GM12865 (cell line): ENCODE data around the gene KCNK7.
A peak's percentile ranks its signal among the peaks of the same experiment; 100 is the strongest.

Experiments used
- DNase-seq: peaks from one replicate; pipeline ENCODE4 v3.0.0; 2010; ENCODE audit warnings: low read depth
- H3K4me3 ChIP-seq: 2 replicates; pipeline ENCODE4 v1.5.1; 2011; ENCODE audit warnings: mild to moderate bottlenecking, low read depth, low read length, control low read depth
- TF ChIP-seq, protein P1 (sequence below): IDR thresholded peaks from 2 replicates; pipeline ENCODE4 v1.5.1; 2011; ENCODE audit warnings: low read length, control low read depth, low read depth, inconsistent platforms; ENCODE audit not compliant: insufficient read depth; ENCODE audit errors: missing control alignments

KCNK7 gene

DNA sequence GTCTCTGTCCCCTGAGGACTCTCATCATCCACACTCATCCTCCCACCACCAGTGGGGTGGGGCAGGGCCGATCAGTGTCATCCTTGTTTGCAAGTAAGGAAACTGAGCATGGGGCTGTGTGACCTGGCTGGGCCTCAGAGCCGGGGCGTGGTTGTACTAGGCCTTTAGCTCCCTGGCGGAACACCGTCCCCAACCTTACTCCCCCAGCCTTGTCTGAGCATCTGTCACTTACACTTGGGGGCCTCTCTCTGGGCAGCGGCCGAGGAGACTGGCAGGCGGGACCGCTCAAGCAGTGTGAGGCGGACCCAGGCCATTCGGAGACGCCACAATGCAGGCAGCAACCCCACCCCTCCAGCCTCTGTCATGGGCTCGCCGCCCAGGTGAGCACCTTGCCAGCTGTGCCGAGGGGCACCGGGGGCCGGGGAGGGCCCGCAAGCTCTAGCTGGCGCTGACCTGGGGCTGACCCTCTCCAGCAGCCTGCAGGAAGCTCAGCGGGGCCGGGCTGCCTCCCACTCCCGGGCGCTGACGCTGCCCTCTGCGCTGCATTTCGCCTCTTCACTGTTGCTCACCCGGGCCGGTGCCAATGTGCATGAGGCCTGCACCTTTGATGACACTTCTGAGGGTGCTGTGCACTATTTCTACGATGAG, 23.8 kb upstream of the KCNK7 start:
- TF ChIP-seq, protein P1, sequence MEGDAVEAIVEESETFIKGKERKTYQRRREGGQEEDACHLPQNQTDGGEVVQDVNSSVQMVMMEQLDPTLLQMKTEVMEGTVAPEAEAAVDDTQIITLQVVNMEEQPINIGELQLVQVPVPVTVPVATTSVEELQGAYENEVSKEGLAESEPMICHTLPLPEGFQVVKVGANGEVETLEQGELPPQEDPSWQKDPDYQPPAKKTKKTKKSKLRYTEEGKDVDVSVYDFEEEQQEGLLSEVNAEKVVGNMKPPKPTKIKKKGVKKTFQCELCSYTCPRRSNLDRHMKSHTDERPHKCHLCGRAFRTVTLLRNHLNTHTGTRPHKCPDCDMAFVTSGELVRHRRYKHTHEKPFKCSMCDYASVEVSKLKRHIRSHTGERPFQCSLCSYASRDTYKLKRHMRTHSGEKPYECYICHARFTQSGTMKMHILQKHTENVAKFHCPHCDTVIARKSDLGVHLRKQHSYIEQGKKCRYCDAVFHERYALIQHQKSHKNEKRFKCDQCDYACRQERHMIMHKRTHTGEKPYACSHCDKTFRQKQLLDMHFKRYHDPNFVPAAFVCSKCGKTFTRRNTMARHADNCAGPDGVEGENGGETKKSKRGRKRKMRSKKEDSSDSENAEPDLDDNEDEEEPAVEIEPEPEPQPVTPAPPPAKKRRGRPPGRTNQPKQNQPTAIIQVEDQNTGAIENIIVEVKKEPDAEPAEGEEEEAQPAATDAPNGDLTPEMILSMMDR, result no peak
- DNase-seq, result no peak
- H3K4me3 ChIP-seq, result no peak overlapping the region

DNA sequence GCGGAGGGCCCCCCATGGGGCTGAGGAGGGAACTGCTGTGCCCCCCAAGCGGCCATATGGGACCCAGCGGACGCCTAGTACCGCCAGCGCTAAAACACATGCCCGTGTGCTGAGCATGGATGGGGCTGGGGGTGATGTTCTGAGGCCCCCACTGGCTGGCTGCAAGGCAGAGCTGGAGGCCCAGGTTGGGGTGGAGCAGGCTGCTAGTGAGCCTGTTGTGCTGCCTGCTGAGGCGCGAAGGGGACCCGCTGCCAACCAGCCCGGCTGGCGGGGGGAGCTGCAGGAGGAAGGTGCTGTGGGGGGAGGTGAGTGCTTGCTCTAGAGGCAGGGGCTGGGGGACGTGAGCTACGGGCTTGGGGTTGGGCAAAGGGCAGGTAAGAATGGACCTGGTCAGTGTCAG, 23.2 kb upstream of the KCNK7 start:
- DNase-seq, result no peak
- TF ChIP-seq, protein P1, result no peak
- H3K4me3 ChIP-seq, result no peak overlapping the region

DNA sequence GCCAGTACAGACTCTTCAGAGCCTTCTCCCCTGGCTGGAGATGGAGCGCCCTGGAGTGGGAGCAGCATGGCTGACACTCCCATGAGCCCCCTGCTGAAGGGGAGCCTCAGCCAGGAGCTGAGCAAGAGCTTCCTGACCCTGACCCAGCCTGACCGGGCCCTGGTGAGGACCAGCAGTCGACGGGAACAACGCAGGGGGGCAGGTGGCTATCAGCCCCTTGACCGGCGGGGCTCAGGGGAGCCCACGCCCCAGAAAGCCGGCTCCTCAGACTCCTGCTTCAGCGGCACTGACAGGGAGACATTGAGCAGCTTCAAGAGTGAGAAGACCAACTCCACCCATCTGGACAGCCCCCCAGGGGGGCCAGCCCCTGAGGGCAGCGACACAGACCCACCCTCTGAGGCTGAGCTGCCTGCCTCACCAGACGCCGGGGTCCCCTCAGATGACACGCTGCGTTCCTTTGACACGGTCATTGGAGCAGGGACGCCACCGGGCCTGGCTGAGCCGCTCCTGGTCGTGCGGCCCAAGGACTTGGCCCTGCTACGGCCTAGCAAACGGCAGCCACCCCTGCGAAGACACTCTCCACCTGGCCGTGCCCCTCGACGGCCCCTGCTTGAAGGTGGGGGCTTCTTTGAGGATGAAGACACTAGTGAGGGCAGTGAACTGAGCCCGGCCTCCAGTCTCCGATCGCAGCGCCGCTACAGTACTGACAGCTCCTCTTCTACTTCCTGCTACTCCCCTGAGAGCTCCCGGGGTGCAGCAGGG, 22.6 kb upstream of the KCNK7 start:
- H3K4me3 ChIP-seq, result no peak overlapping the region
- TF ChIP-seq, protein P1, result no peak
- no peak for DNase-seq

DNA sequence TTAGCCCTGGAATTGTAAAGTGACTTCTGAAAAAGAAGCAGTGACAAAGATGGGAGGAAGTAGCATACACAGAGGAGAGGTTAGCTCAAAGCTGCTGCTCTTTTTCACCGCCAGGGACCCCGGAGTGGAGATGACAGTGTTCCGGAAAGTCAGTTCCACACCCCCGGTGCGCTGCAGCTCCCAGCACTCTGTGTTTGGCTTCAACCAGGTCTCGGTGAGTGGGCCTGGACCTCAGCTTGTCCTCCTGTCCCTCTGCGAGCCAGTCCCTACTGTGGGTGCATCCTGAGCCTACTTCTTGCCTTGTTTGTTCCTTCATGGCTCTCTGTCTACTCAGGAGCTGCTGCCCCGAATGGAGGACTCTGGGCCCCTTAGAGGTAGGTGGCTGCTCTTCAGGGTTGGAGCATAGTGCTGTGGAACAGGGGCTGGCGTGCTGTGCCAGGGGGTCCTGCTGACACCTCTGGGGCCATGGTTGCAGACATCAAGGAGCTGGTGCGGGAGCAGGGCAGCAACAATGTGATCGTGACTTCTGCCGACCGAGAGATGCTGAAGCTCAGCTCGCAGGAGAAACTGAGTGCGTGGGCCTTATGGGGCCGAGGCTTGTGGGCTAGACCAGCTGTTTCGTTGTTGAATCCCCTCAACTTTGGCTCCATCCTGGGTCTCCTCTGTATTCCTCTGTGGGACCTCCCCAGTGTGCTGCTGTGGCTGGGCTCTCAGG, 21.7 kb upstream of the KCNK7 start:
- TF ChIP-seq, protein P1, result no peak
- no peak for DNase-seq
- peak overlapping the region; percentile 71 for H3K4me3 ChIP-seq

DNA sequence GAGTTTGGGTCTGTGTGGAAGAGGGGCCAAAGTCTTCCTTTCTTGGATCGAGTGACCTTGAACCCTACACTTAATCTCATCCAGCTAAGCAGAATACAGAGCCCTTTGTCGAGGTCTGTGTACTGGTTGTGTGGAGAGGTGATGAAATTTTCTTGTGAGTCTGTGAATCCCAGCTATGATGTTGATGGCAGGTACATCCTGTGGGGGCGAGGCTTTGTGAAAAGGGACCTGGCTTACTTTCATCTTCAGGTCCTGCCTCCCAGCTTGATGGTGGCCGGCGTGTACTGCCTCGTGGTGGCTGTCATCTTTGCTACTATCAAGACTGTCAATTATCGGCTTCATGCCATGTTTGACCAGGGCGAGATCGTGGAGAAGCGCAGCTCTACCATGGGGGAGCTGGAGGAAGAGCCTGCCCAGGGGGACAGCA, 21.0 kb upstream of the KCNK7 start:
- peak; percentile 37 for DNase-seq
- TF ChIP-seq, protein P1, result no peak
- peak overlapping the region; percentile 71 for H3K4me3 ChIP-seq

DNA sequence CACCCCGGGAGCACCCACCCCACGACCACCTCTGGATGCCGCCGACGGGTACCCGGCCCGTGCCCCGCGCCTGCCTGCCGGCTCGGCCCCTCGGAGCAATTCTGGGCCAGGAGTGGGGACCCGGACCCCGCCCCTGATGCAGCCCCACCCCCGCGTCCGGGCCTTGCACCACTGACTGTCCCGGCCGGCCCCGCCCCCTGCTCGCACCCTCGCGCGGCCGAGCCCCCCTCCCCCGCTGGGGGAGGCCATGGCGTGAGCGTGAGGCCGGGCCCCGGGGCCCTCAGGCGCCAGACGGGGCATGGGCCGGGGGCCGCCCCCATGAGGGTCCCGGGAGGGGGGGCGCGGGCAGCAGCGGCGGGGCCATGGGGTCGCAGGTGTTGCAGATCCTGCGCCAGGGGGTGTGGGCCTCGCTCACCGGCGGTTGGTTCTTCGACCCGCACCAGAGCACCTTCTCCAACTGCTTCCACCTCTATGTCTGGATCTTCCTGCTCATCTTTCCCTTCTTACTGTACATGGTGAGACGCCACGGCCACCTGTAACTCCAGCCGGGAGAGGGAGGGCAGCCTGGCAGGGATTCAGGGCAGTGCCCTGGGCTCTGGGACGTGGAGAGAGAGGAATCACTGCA, 20.5 kb upstream of the KCNK7 start:
- H3K4me3 ChIP-seq, result peak overlapping the region; percentile 71
- TF ChIP-seq, protein P1, result no peak
- DNase-seq, result peak; percentile 66
